GM12873 (cell line): Measurements from ENCODE around the gene EDN2.
A peak's percentile ranks its signal among the peaks of the same experiment; 100 is the strongest.

ENCODE experiments used
- TF ChIP-seq, protein P1 (sequence below): IDR thresholded peaks from 2 replicates; pipeline ENCODE4 v1.5.1; 2012; ENCODE audit warnings: low read depth, mild to moderate bottlenecking, moderate library complexity, low read length, control low read depth; ENCODE audit not compliant: insufficient read depth; ENCODE audit errors: missing control alignments

EDN2 gene

DNA sequence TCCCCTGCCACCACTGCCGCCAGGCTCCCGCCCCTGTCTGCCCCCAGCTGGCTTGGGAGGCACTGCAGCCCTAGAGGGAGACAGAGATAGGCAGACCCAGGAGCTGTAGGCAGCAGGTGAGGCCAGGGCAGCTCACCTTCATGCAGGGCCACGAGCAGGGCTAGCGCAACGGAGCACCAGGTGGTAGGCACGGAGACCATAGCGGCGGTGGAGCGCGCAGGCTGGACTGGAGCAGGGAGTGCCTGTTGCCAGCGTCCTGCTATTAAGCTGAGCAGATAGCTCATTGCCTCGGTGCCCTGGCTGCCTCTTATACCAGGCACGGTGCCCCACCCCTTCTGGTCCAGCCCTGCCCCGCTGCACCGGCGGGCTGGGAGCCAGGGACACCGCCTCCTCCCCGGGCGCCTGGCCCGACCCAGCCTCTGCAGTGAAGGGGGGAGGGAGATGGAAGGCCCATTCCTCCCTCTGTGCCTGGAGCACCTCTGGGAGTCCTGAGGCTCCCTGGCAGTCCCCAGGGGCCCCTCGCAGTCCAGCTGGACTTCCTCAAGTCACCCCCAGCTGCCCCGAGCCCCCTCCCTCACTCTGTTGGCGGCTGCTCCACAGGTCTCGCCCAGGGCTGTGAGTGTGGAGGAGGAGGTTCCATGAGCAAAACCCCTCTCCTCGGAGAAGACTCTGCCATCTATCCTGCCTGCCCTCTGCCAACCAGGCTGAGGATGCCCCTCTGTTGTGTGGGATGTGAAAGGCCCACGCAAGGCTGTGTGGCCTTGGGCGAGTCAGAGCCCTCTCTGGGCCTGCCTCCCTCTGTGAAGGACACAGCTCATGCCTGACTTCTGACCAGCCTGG, at the start of gene EDN2:
Gene EDN2, minus strand, starts transcription at position 282 of the 840 bp plus-strand sequence. Its CDS starts 82 bp downstream, at position 200.
- TF ChIP-seq, protein P1, sequence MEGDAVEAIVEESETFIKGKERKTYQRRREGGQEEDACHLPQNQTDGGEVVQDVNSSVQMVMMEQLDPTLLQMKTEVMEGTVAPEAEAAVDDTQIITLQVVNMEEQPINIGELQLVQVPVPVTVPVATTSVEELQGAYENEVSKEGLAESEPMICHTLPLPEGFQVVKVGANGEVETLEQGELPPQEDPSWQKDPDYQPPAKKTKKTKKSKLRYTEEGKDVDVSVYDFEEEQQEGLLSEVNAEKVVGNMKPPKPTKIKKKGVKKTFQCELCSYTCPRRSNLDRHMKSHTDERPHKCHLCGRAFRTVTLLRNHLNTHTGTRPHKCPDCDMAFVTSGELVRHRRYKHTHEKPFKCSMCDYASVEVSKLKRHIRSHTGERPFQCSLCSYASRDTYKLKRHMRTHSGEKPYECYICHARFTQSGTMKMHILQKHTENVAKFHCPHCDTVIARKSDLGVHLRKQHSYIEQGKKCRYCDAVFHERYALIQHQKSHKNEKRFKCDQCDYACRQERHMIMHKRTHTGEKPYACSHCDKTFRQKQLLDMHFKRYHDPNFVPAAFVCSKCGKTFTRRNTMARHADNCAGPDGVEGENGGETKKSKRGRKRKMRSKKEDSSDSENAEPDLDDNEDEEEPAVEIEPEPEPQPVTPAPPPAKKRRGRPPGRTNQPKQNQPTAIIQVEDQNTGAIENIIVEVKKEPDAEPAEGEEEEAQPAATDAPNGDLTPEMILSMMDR = peak; percentile 50

DNA sequence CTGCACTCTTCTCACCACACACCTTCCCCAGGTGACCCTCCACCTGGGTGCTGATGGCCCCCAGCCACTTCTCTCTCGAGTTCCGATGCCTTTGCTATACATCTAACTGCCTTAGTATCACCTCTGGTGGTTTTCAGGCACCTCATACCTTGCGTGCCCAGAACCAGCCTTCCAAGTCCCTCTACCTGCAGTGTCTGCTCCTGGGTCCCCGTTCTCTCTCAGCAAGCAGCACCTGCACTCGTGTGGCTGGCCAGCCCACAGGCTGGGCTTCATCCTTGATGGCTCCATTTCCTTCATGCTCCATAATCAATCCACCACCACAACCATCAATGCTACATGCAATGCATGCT, 49.2 kb upstream of the EDN2 start:
- TF ChIP-seq, protein P1 = no peak

DNA sequence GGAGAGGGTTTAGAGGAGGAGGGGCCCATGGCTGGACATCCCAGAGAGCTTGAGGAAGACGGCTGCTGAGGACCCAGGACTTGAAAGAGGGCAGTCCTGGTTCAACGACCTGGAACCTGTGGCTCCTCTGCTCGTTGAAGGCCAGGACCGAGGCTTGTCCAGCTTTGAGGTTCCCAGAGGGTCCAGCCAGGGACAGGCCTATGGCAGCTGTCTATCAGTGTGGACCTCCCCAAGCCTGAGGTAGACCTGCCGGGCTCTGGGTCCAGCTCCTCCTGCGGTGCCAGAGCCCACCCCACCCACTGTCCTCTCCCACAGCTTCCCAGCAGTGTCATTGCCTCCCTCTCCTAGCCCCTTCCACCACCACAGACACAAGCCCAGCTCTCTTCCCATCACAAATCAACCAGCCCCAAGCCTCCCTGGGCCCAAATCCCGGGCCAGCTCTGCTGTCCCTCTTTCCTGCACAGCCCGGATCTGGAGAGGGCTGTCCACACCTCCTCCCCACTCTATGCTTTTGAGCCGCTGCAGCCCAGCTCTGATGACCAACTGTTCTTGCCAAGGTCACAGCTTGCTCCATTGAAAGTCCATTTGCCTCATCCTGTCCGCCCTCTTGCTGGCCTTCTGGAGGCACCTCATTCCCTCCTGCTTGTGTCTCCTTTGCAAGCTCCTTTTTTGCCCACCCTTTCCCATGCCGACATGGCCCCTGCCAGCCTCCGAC, 48.7 kb upstream of the EDN2 start:
- TF ChIP-seq, protein P1 = no peak

DNA sequence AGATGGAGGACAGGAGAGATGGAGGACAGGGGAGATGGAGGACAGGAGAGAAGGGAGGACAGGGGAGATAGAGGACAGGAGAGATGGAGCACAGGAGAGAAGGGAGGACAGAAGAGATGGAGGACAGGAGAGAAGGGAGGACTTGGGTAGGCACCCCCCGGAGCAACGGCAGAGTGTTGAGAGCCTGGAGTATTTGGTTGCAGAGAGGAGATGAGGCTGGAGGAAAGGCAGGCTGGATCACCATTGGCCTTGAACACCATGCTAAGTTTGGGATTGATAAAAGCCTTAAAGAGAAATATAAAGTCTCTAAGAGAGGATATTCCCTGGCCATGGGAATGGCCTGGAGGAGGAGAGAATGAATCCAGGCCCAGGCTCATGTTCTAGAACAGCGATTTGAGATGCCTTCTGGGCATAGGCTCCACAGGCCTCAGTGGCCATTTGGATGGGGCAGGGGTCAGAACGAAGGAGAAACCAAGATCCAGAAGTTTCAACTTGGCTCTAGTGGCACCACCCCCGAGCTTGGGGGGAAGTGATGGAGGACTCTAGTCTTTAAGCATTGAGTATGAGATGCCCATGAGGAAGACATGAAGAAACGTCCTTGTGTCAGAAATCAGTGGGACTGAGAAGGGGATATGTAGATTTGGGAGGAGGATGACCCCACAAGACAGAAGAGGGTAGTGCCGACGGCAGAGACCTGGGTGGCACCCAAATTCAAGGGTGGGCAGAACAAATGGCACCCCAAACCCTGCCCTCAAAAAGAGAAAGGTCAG, 47.9 kb upstream of the EDN2 start:
- TF ChIP-seq, protein P1 = no peak

DNA sequence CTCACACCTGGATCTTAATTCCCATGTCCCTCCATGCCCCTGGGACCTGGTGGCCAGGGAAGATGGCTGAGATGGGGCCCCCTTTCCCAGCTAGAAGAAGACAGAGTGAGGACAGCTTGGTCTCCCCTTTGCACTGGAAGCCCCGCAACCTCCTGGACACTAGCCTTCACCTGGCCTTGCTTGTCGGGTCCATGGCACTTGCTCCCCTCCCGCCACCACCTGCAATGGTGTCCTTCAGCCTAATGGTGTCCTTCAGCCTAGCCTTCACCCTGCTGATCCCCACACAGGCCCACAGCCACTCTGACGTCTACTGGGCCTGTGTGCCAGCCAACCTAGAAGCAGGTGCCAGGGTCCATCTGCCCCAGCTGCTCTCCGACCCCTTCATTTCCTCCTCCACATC, 45.9 kb upstream of the EDN2 start:
- TF ChIP-seq, protein P1 = no peak

DNA sequence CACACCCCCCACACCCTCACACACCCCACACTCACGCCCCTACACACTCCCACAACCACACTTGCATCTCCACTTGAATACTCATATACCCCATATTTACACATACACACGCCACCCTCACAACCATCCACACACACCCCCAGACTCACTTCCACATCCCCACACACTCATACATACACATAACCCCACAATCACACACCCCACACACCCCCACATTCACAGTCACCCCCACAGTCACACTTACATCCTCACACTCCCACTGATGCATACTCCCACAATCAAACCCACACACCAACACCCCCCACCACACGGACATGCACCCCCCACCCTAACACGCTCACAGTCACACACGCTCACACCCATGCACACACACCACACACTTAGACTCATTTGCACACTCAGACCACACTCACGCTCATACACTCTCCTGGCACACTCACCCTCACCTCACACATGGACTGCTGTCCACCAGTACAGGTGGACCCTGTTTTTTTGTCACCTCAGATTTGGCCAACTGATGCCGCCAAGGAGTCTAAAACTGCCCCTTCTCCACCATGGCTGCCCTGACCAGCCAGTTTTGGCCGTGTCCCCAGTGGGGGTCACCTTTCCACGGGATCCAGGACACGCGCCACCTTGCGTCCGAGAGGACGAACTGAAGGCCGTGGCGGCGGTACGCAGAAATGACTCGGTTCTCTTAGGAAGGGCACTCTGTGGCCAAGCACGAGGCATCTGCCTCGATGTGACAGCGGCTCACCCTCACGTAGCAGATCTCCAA, 45.3 kb upstream of the EDN2 start:
- TF ChIP-seq, protein P1 = no peak
